ENCODE results near the gene SEMA4A. TPM values are rescaled to one million over a fixed set of nuclear protein-coding genes. Genes with fewer than 3 reads are reported as not detected.
A peak's percentile ranks its signal among the peaks of the same experiment; 100 is the strongest.

Gene SEMA4A
- total RNA-seq, 4 donors from 2014 or later, result 1.8 to 4.6 (median 3.5) TPM

GRCh38 chr1:156145650-156146019, 7.8 kb upstream of the SEMA4A start:
- H3K4me3 ChIP-seq, result no peak overlapping the region
- peaks cover 0 to 40% (median 21%) of the 10 kb centered on the region in 4 donors for H3K4me1 ChIP-seq
- H3K27ac ChIP-seq, result no peak overlapping the region
- TF ChIP-seq POLR2A (IDR thresholded peaks at IDR 0.05), result no peak
- no peaks in the 10 kb centered on the region for H3K9me3 ChIP-seq
- no peaks in the 10 kb centered on the region for H3K36me3 ChIP-seq
- H3K27me3 ChIP-seq, result peaks cover 0 to 14% of the 10 kb centered on the region in 2 donors
- DNase-seq (ENCODE audit: low spot score in 2 of 2), result no peak
- WGBS, 2 donors, result 57 to 66% methylated on average over 2 of the region's 2 CpGs

DNA sequence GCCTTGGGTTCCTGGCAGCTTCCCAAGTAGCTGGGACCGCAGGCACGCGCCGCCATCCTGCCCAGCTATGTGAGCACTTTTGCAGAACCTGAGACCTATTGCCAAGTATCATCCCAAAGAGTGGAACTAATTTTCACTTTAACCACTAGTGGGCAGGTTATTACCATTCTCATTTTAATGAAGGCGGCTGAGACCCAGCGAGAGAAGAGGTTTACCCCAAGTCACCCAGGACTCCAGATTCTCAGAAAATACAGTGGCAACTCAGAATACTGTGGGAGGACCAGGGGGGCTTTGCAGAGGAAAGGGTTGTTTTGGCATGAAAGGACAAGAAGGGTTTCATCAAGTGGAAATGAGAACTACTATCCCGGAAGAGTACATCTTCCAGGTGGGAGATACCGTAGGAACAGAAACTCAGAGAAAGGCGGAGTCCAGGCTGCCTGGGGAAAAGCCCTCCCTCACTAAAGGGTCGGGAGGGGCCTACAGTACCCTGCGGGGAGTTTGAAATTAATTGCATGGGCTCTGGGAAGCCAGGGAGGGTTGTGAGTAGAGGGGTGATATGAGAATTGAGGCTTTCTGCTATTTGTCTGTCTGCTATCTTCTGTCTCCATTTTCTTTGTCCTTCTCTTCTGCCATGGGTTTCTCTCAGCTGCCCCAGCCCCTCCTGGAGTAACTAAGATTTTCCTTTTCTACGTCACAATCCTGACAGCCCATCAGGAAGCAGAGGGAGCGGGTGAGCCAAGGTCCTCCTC, 7.2 kb upstream of the SEMA4A start:
- DNase-seq (ENCODE audit: low spot score in 2 of 2), result peak in 1 of 2 donors; percentile 38
- peaks cover 0 to 37% (median 23%) of the 10 kb centered on the region in 4 donors for H3K4me1 ChIP-seq
- H3K27ac ChIP-seq, result peak overlapping the region in 2 of 4 donors; percentile 1 to 21
- H3K27me3 ChIP-seq, result peaks cover 0 to 14% of the 10 kb centered on the region in 2 donors
- 8 to 14% methylated on average over 13 of the region's 13 CpGs for WGBS, 2 donors
- no peaks in the 10 kb centered on the region for H3K36me3 ChIP-seq
- no peaks in the 10 kb centered on the region for H3K9me3 ChIP-seq
- TF ChIP-seq EP300 (IDR thresholded peaks at IDR 0.05) (peak in 1 of 2 donors; percentile 20), CTCF (IDR thresholded peaks at IDR 0.05) (peak; percentile 40 to 82 (median 54)), POLR2A (IDR thresholded peaks at IDR 0.05) (no peak)
- no peak overlapping the region for H3K4me3 ChIP-seq

DNA sequence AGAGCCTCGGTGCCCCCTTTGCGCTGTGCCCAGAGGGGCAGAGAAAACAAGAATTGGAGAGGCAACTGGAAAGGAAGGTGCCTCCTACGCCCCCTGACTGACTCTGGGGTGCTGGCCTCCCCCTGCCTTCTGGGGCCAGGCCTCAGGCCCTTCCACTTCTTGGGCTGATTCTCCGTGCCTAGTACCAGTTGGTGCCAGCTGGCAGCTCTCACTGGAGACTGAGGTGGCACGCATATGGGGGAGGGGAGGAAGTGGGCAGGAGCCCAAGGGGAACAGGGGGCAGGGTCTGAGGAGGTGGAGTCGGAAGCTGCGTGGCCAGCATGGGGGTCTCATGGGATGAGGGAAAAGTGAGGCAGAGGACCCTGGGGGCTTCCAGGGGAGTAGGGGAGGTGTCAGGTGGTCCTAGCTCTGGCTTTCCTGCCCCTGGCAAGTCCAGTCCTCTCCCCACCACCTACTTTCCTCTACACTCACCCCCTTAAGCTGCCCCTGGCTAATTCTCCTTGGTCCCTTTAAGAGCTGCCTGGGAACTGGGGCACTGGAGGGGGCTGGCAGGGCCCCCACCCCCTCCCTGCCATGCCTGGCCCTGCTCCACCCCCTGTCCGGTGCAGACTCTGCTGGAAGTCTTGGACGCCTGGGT, 6.5 kb upstream of the SEMA4A start:
- no peaks in the 10 kb centered on the region for H3K36me3 ChIP-seq
- 5 to 16% methylated on average over 9 of the region's 9 CpGs for WGBS, 2 donors
- H3K27ac ChIP-seq, result peak overlapping the region in 3 of 4 donors; percentile 1 to 21 (median 1)
- H3K4me1 ChIP-seq, result peaks cover 0 to 31% (median 23%) of the 10 kb centered on the region in 4 donors
- no peak overlapping the region for H3K4me3 ChIP-seq
- peaks cover 0 to 14% of the 10 kb centered on the region in 2 donors for H3K27me3 ChIP-seq
- H3K9me3 ChIP-seq, result no peaks in the 10 kb centered on the region
- no peak for TF ChIP-seq EP300 (IDR thresholded peaks at IDR 0.05)
- no peak for TF ChIP-seq CTCF (IDR thresholded peaks at IDR 0.05)
- TF ChIP-seq POLR2A (IDR thresholded peaks at IDR 0.05), result no peak
- no peak for DNase-seq (ENCODE audit: low spot score in 2 of 2)

DNA sequence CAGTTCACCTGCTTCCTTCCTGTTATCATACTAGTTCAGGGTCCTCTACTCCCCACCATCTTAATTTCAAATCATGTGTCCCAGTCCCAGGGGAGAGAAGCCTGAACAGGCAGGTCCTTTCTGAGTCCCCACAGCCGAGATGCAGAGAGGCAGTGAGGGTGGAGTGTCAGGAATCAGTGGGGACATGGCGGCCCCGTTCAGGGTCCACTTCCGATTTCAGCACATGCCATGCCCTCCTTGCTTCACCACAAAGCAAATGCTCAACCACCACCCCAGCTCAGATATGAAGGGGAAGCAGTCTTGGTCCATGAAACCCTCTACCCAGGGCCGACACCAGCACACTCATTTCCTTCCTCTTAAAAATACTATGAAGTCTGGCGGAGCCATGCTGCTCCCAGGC, 5.2 kb upstream of the SEMA4A start:
- 47 to 60% methylated on average over 6 of the region's 6 CpGs for WGBS, 2 donors
- H3K36me3 ChIP-seq, result no peaks in the 10 kb centered on the region
- peaks cover 0 to 14% of the 10 kb centered on the region in 2 donors for H3K27me3 ChIP-seq
- no peak for DNase-seq (ENCODE audit: low spot score in 2 of 2)
- H3K9me3 ChIP-seq, result no peaks in the 10 kb centered on the region
- peaks cover 0 to 30% (median 23%) of the 10 kb centered on the region in 4 donors for H3K4me1 ChIP-seq
- no peak overlapping the region for H3K4me3 ChIP-seq
- peak overlapping the region in 1 of 4 donors; percentile 11 for H3K27ac ChIP-seq
- TF ChIP-seq EP300 (IDR thresholded peaks at IDR 0.05), result peak in 1 of 2 donors; percentile 13
- TF ChIP-seq POLR2A (IDR thresholded peaks at IDR 0.05), result no peak
- TF ChIP-seq CTCF (IDR thresholded peaks at IDR 0.05), result no peak

DNA sequence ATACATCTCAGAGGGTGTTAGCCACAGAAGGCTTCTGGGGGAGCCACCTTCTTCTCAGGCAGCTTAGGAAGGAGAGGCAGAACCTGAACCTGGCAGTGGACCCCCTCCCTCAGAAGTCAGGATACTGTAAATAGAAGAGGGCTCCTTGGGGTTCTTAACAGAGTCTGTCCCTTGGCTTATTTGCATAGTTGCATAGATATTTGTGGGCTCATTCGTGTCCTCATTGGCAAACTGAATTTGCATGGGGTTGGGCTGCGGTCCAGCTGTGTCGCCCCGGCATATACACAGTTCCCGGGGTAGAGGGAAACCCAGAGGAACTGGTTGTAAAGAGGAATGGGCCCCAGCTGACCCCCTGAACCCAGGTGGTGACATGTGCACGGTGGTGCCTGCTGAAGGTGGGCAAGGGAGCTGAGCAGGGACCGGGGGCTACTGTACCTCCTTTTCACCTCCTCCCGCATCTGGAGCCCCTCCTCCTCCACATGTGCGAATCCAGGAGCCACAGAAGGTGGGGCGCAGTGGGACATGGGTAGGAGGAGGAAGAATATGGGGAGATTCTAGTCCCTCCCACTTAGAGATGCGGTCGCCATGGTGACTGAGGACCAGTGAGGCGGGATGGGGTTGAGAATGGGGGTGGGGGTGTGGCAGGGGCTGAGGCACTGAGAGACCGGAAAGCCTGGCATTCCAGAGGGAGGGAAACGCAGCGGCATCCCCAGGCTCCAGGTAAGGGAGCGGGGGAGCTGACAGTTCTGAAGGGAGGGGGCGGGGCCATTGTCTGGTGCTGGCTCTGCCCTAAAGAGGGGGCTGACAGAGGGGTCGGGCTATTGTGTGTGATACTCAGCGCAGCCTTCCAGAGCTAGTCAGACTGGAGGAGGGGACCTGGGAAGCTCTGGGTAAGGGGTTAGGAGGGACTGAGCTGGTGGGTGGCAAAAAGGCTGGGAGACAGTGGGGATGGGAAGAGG, 3.7 kb upstream of the SEMA4A start:
- Histone ChIP-seq H3K27me3 (peaks cover 0 to 14% of the 10 kb centered on the region in 2 donors), H3K36me3 (no peaks in the 10 kb centered on the region), H3K9me3 (no peaks in the 10 kb centered on the region), H3K27ac (no peak overlapping the region), H3K4me1 (peaks cover 0 to 30% (median 23%) of the 10 kb centered on the region in 4 donors), H3K4me3 (no peak overlapping the region)
- no peak for DNase-seq (ENCODE audit: low spot score in 2 of 2)
- TF ChIP-seq POLR2A (IDR thresholded peaks at IDR 0.05) (no peak), EP300 (IDR thresholded peaks at IDR 0.05) (no peak), CTCF (IDR thresholded peaks at IDR 0.05) (no peak)
- 26 to 33% methylated on average over 19 to 20 of the region's 20 CpGs for WGBS, 2 donors
